Liver (tissue), 9 donors: ENCODE measurements around the gene TMC2. TPM values are rescaled to one million over a fixed set of nuclear protein-coding genes. Genes with fewer than 3 reads are reported as not detected.

ENCODE experiments used
- DNase-seq: peaks from one replicate; pipeline ENCODE4 v3.0.0-alpha.2; 2017; ENCODE audit warnings: low spot score
- H3K27ac ChIP-seq, 2 donors: one replicate each; pipeline ENCODE4 v1.7.0; 2013; ENCODE audit warnings: inconsistent platforms in 2 of 2, low read length in 2 of 2, control low read depth in 1 of 2, low read depth in 1 of 2, mild to moderate bottlenecking in 1 of 2
- H3K27me3 ChIP-seq, 4 donors: one replicate each; pipeline versions ENCODE4 v1.6.1 to v1.7.0; 2013; ENCODE audit warnings: low read length in 3 of 4, inconsistent platforms in 1 of 4, mild to moderate bottlenecking in 1 of 4, moderate library complexity in 1 of 4; ENCODE audit not compliant: control insufficient read depth in 4 of 4, insufficient read depth in 4 of 4
- H3K36me3 ChIP-seq, 4 donors: one replicate each; pipeline versions ENCODE4 v1.6.1 to v1.7.0; 2013; ENCODE audit warnings: low read length in 3 of 4, mild to moderate bottlenecking in 3 of 4, low read depth in 1 of 4, moderate library complexity in 1 of 4; ENCODE audit not compliant: control insufficient read depth in 4 of 4, insufficient read depth in 3 of 4
- H3K4me1 ChIP-seq, 4 donors: one replicate each; pipeline versions ENCODE4 v1.6.1 to v1.7.0; 2013; ENCODE audit warnings: low read length in 3 of 4, mild to moderate bottlenecking in 3 of 4, moderate library complexity in 1 of 4; ENCODE audit not compliant: control insufficient read depth in 4 of 4, insufficient read depth in 4 of 4
- H3K4me3 ChIP-seq, 3 donors: one replicate each; pipeline versions ENCODE4 v1.6.1 to v1.7.0; 2013; ENCODE audit warnings: low read length in 3 of 3, control low read depth in 1 of 3, low read depth in 1 of 3, mild to moderate bottlenecking in 1 of 3
- H3K9ac ChIP-seq, 2 donors: one replicate each; pipeline ENCODE4 v1.7.0; 2013; ENCODE audit warnings: low read length in 2 of 2, mild to moderate bottlenecking in 2 of 2, moderate library complexity in 2 of 2, control low read depth in 1 of 2, low read depth in 1 of 2
- H3K9me3 ChIP-seq, 4 donors: one replicate each; pipeline versions ENCODE4 v1.6.1 to v1.7.0; 2013; ENCODE audit warnings: low read length in 3 of 4; ENCODE audit not compliant: control insufficient read depth in 4 of 4
- FOXA1 ChIP-seq: IDR thresholded peaks from 2 replicates; pipeline ENCODE4 v1.6.1; 2016; ENCODE audit warnings: antibody characterized with exemption
- FOXA2 ChIP-seq: IDR thresholded peaks from 2 replicates; pipeline ENCODE4 v1.6.1; 2016; ENCODE audit warnings: antibody characterized with exemption
- GABPA ChIP-seq, 2 donors: IDR thresholded peaks in 1 of 2; conservative IDR thresholded peaks in 1 of 2; 2 replicates each; pipeline ENCODE4 v1.6.1; 2016; ENCODE audit warnings: antibody characterized with exemption in 2 of 2, mild to moderate bottlenecking in 1 of 2, moderate library complexity in 1 of 2
- RAD21 ChIP-seq, 2 donors: IDR thresholded peaks; 2 replicates each; pipeline ENCODE4 v1.6.1; 2016; ENCODE audit warnings: antibody characterized with exemption in 2 of 2, mild to moderate bottlenecking in 2 of 2
- SP1 ChIP-seq: IDR thresholded peaks from 2 replicates; pipeline ENCODE4 v1.6.1; 2018; ENCODE audit warnings: antibody characterized with exemption, mild to moderate bottlenecking
- TAF1 ChIP-seq: conservative IDR thresholded peaks from 2 replicates; pipeline ENCODE4 v1.6.1; 2016; ENCODE audit warnings: antibody characterized with exemption, mild to moderate bottlenecking
- YY1 ChIP-seq: IDR thresholded peaks from 2 replicates; pipeline ENCODE4 v1.6.1; 2016; ENCODE audit warnings: antibody characterized with exemption, mild to moderate bottlenecking
- WGBS: extraction: QIAGEN DNeasy Blood & Tissue Kit; methylation state at CpG from one replicate; pipeline ENCODE4 v1.1.7; 2013; 5-methylcytosine and 5-hydroxymethylcytosine counted together
- polyA plus RNA-seq, 2 donors: library from polyadenylated mRNA; stranded (reverse) in 1 of 2; unstranded in 1 of 2; fragments of 200-250 nt in 1 of 2; fragments of >200 nt in 1 of 2; fragmentation: Nextera tagmentation in 1 of 2; extraction: Ambion mirVana in 1 of 2; gene quantifications; one replicate each; pipeline versions ENCODE4 v1.2.1 to v1.2.3, GENCODE V29; 2013 to 2015
- total RNA-seq, 2 donors: library from RNA; depleted of rRNA; stranded (reverse); fragments of >200 nt; gene quantifications; one replicate each; pipeline ENCODE4 v1.2.3, GENCODE V29; 2014
- TF ChIP-seq, protein P1 (sequence below): IDR thresholded peaks from 2 replicates; pipeline ENCODE4 v1.6.1; 2016; ENCODE audit warnings: antibody characterized with exemption, mild to moderate bottlenecking
- TF ChIP-seq, protein P2 (sequence below): fragments of 150-350 bp; IDR thresholded peaks from 2 replicates; pipeline ENCODE4 v1.5.1; 2017; ENCODE audit warnings: improper control_type of control experiment, low read depth, low read length; ENCODE audit not compliant: missing input control
- TF ChIP-seq, protein P3 (sequence below): IDR thresholded peaks from 2 replicates; pipeline ENCODE4 v1.6.1; 2016; ENCODE audit warnings: antibody characterized with exemption
- TF ChIP-seq, protein P4 (sequence below): IDR thresholded peaks from 2 replicates; pipeline ENCODE4 v1.6.1; 2016; ENCODE audit warnings: antibody characterized with exemption
- donor health status: healthy.
- donor health status: healthy.
- donor health status: healthy.
- donor health status: healthy.
- donor health status: healthy.

TMC2 gene
- total and polyA plus RNA-seq, 4 donors: not detected

DNA sequence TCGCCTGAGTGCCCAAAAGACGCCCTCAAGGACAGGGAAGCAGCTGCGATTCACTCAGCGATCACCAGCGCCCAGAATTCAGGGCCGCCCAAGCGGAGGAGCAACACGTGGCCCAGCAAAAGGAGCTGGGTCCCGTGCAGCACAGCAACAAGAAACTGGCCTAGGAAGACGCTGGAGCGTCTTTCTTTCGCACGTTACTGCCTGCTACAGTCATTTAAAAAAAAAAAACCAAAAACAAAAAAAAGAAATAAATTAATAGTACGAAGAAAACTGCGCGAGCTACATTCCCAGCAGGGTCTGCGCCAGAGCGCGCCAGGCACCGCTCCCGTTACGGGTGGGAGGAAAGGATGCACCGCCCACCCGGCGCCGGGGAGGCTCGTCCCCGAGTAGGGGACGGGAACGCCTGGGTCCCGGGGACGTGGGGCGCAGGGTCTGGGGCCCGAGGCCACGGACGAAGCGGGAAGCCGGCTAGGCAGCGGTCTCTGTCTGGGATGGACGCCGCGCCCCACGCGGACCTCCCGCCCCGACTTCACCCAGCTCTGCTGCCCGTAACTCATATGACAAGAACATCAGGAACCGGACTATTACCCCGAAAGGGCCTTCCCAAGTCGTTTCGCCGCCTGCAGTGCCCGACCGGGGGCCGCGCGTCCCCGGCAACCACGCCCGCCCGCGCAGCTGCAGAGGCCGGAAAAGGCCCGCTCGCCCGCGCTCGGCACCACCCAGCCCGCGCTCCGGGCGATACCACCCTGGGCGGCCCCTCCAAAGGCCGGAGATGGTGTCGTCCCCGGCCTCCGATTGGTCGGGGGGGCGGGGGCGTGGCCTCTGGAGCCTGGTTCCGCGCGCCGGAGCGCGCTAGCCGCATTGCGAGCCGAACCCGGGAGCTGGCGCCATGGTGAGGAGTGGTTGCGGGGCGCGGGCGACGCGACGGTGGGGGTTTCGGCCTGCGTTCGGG, 115.7 kb downstream of the TMC2 start, which contains the start of gene NOP56:
Gene NOP56 (plus strand): TSS at position 861 of the 952 bp plus-strand sequence. CDS start 29 bp downstream, at position 890.
- H3K36me3 ChIP-seq: peaks cover 18 to 31% (median 26%) of the 10 kb centered on the region in 4 donors
- TF ChIP-seq, protein P1, sequence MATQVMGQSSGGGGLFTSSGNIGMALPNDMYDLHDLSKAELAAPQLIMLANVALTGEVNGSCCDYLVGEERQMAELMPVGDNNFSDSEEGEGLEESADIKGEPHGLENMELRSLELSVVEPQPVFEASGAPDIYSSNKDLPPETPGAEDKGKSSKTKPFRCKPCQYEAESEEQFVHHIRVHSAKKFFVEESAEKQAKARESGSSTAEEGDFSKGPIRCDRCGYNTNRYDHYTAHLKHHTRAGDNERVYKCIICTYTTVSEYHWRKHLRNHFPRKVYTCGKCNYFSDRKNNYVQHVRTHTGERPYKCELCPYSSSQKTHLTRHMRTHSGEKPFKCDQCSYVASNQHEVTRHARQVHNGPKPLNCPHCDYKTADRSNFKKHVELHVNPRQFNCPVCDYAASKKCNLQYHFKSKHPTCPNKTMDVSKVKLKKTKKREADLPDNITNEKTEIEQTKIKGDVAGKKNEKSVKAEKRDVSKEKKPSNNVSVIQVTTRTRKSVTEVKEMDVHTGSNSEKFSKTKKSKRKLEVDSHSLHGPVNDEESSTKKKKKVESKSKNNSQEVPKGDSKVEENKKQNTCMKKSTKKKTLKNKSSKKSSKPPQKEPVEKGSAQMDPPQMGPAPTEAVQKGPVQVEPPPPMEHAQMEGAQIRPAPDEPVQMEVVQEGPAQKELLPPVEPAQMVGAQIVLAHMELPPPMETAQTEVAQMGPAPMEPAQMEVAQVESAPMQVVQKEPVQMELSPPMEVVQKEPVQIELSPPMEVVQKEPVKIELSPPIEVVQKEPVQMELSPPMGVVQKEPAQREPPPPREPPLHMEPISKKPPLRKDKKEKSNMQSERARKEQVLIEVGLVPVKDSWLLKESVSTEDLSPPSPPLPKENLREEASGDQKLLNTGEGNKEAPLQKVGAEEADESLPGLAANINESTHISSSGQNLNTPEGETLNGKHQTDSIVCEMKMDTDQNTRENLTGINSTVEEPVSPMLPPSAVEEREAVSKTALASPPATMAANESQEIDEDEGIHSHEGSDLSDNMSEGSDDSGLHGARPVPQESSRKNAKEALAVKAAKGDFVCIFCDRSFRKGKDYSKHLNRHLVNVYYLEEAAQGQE: no peak
- no peak for TF ChIP-seq FOXA1
- TF ChIP-seq, protein P2, sequence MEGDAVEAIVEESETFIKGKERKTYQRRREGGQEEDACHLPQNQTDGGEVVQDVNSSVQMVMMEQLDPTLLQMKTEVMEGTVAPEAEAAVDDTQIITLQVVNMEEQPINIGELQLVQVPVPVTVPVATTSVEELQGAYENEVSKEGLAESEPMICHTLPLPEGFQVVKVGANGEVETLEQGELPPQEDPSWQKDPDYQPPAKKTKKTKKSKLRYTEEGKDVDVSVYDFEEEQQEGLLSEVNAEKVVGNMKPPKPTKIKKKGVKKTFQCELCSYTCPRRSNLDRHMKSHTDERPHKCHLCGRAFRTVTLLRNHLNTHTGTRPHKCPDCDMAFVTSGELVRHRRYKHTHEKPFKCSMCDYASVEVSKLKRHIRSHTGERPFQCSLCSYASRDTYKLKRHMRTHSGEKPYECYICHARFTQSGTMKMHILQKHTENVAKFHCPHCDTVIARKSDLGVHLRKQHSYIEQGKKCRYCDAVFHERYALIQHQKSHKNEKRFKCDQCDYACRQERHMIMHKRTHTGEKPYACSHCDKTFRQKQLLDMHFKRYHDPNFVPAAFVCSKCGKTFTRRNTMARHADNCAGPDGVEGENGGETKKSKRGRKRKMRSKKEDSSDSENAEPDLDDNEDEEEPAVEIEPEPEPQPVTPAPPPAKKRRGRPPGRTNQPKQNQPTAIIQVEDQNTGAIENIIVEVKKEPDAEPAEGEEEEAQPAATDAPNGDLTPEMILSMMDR: no peak
- TF ChIP-seq, protein P3, sequence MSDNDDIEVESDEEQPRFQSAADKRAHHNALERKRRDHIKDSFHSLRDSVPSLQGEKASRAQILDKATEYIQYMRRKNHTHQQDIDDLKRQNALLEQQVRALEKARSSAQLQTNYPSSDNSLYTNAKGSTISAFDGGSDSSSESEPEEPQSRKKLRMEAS: peak; percentile 19
- TF ChIP-seq RAD21 (IDR thresholded peaks at IDR 0.05): no peak
- TF ChIP-seq SP1: peak; percentile 46
- TF ChIP-seq YY1: peak; percentile 21
- TF ChIP-seq TAF1: peak; percentile 46
- no peak for TF ChIP-seq FOXA2
- no peaks in the 10 kb centered on the region for H3K9me3 ChIP-seq
- DNase-seq: peak; percentile 99
- under 1% methylated on average over 101 of the region's 101 CpGs for WGBS
- no peaks in the 10 kb centered on the region for H3K27me3 ChIP-seq
- peak within 1 kb of the TSS; percentile 37 to 79 for H3K9ac ChIP-seq
- peak within 1 kb of the TSS; percentile 84 to 93 (median 91) for H3K4me3 ChIP-seq
- peaks cover 3 to 23% (median 12%) of the 10 kb centered on the region in 4 donors for H3K4me1 ChIP-seq
- H3K27ac ChIP-seq: peak within 1 kb of the TSS; percentile 82 to 84

DNA sequence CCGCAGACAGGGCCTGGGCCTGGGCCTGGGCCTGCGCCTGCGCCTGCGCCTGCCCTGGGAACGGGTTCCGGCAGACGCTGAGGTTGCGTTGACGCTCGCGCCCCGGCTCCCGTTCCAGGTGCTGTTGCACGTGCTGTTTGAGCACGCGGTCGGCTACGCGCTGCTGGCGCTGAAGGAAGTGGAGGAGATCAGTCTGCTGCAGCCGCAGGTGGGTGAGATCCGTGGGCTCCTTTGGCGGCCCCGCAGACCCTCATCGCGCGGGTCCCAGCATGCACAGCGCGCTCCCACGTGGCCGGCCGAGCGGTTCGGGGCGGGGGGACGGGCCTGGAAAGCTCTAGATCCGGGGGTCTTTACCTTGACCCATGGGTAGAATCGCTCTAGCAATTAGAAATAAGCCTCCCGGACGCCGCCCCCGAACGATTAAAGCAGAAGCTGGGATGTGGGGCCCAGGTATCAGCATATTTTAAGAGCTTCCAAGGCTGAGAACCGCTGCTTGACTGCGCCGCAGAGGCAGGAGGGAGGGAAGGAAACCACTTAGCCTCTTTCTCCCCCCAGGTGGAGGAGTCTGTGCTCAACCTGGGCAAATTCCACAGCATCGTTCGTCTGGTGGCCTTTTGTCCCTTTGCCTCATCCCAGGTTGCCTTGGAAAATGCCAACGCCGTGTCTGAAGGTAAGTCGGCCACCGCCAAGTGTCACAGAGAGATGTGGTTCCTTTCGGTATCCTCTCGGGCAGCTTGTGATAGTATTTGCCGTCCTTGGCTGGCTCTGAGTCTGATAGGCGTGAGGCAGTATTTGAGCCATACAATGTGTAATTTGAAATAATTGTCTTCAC, 116.6 kb downstream of the TMC2 start:
- Histone ChIP-seq H3K27ac (peak overlapping the region; percentile 82), H3K9ac (peak overlapping the region; percentile 17 to 79), H3K9me3 (no peaks in the 10 kb centered on the region), H3K27me3 (no peaks in the 10 kb centered on the region), H3K4me3 (peak overlapping the region; percentile 84 to 93 (median 91)), H3K4me1 (peaks cover 3 to 23% (median 12%) of the 10 kb centered on the region in 4 donors), H3K36me3 (peaks cover 19 to 39% (median 33%) of the 10 kb centered on the region in 4 donors)
- no peak for DNase-seq
- TF ChIP-seq GABPA (IDR thresholded peaks at IDR 0.05 in 1 of 2, conservative IDR thresholded peaks at IDR 0.05 in 1 of 2): peak in 1 of 2 donors; percentile 38
- TF ChIP-seq, protein P4, sequence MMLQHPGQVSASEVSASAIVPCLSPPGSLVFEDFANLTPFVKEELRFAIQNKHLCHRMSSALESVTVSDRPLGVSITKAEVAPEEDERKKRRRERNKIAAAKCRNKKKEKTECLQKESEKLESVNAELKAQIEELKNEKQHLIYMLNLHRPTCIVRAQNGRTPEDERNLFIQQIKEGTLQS: no peak
- WGBS: 2% methylated on average over 56 of the region's 56 CpGs
